ENCODE results near the gene NFYC.

DNA sequence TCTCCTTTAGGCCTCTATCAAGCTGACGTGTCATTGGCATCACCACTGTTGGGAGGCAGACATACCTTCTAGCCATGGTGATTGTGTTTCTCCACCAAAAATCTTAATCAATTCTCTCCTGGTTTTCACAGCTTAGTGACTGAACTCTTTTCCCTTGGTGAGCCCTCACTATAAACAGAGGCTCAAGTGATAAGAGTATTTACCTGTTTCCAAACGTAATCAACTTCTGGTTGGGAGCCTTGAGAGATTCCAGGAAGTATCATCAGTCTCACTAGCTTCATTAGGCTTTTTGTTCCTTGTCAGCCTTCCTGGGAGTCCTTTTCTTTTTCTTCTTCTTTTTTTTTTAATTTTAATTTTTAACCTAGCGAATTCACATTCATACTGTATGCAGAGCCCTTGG, 58.3 kb downstream of the NFYC start:
- TF ChIP-seq CTCF (IDR thresholded peaks at IDR 0.05) (no peak), EP300 (IDR thresholded peaks at IDR 0.05) (no peak)
